ENCODE measurements around the gene TGFBR3L.

DNA sequence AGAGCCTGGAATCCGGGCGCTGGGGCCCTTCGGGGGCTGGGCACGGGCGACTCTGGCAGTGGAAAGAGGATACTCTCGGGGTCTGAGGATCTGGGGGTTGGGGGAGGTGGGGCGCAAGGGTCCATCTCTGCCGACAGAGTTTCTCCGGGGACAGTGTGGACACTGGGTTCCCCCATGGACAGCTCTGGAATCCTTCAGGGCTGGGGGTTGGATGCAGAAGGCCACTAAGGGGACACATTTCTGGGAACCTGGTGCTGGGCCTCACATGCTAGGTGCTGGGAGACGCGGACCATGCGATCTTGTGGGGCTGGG lies 2.3 kb downstream of the TGFBR3L start:
- TF ChIP-seq TAF1 (IDR thresholded peaks at IDR 0.05; ENCODE audit: borderline replicate concordance, low read depth, low read length) (no peak), POLR2A (IDR thresholded peaks at IDR 0.05; ENCODE audit: low read depth, low read length) (no peak), POLR2AphosphoS5 (IDR thresholded peaks at IDR 0.05; ENCODE audit: low read depth, low read length) (no peak)
